Activated CD8-positive, alpha-beta T cell treated with anti-CD3 and anti-CD28 coated beads for 36 hours (primary cell): ENCODE results near the gene ASMTL. TPM values are rescaled to one million over a fixed set of nuclear protein-coding genes. Genes with fewer than 3 reads are reported as not detected.

Experiments
- ATAC-seq: fragments of 200-7000 bp; cut with Tn5 transposase; one replicate; pipeline ENCODE4 v1.10.0; 2021; ENCODE audit warnings: mild to moderate bottlenecking, moderate library complexity
- CTCF ChIA-PET: fragments of 350-600 bp; sonication (Branson Sonifier 250); formaldehyde crosslinking; loops from one replicate; lab custom pipeline; 2021; ENCODE audit warnings: antibody characterized with exemption; lab: Charles Lee
- POLR2A ChIA-PET: fragments of 350-600 bp; sonication (Branson Sonifier 250); formaldehyde crosslinking; loops from one replicate; lab custom pipeline; 2021; ENCODE audit warnings: antibody characterized with exemption; lab: Charles Lee
- DNase-seq: peaks from one replicate; pipeline ENCODE4 v3.0.0-alpha.2; 2020
- H3K27ac Mint-ChIP-seq: one replicate; pipeline ENCODE4 v1.8.0; 2021; ENCODE audit warnings: mild to moderate bottlenecking, mixed read lengths
- H3K27me3 Mint-ChIP-seq: one replicate; pipeline ENCODE4 v1.8.0; 2021; ENCODE audit warnings: mixed read lengths
- H3K36me3 Mint-ChIP-seq: one replicate; pipeline ENCODE4 v1.8.0; 2021; ENCODE audit warnings: low read depth, mixed read lengths
- H3K4me1 Mint-ChIP-seq: one replicate; pipeline ENCODE4 v1.8.0; 2021; ENCODE audit warnings: low read depth, mixed read lengths
- H3K4me3 Mint-ChIP-seq: one replicate; pipeline ENCODE4 v1.8.0; 2021; ENCODE audit warnings: mild to moderate bottlenecking, moderate library complexity, mixed read lengths
- H3K9me3 Mint-ChIP-seq: one replicate; pipeline ENCODE4 v1.8.0; 2021; ENCODE audit warnings: mixed read lengths
- CTCF ChIP-seq: fragments of 200-600 bp; IDR thresholded peaks from one replicate; pipeline ENCODE4 v1.8.0; 2022; ENCODE audit warnings: antibody characterized with exemption, mild to moderate bottlenecking
- intact Hi-C: fragments of 100-400 bp; cut with micrococcal nuclease; formaldehyde crosslinking; loops from one replicate; pipeline ENCODE4 v1.10.0; 2022
- total RNA-seq, 2 experiments: library from RNA; stranded (reverse); gene quantifications; one replicate each; pipeline ENCODE4 v1.2.3, GENCODE V29; 2021

The ASMTL gene
- total RNA-seq, 2 experiments from 2014 or later = 55.8 to 57.2 TPM

GRCh38 chrX:1453395-1453783, 680 bp upstream of the ASMTL start:
- no peaks in the 10 kb centered on the region for H3K27me3 Mint-ChIP-seq
- no peak for TF ChIP-seq CTCF
- peaks cover 18% of the 10 kb centered on the region for H3K36me3 Mint-ChIP-seq
- ChIA-PET POLR2A (no interaction called here), CTCF (no interaction called here)
- intact Hi-C loops = loop anchor here (5.0 to 10.0 kb wide), 2 partner anchors 209 to 731 kb away; no protein-coding TSS in a partner anchor
- DNase-seq (no peak), ATAC-seq (peak; percentile 5)
- H3K9me3 Mint-ChIP-seq = peaks cover 17% of the 10 kb centered on the region
- H3K4me3 Mint-ChIP-seq = peak overlapping the region; percentile 84
- H3K27ac Mint-ChIP-seq = peak overlapping the region; percentile 95
- peaks cover 28% of the 10 kb centered on the region for H3K4me1 Mint-ChIP-seq

- DNase-seq = no peak
- POLR2A ChIA-PET = no interaction called here
- H3K4me3 Mint-ChIP-seq = peak overlapping the region; percentile 84
Measured at GRCh38 chrX:1451661-1452515, 821 bp downstream of the ASMTL start.

GRCh38 chrX:1451251-1451660, 1.5 kb downstream of the ASMTL start:
- no peaks in the 10 kb centered on the region for H3K27me3 Mint-ChIP-seq
- DNase-seq (no peak), ATAC-seq (no peak)
- no peak for TF ChIP-seq CTCF
- peaks cover 31% of the 10 kb centered on the region for H3K9me3 Mint-ChIP-seq
- peak overlapping the region; percentile 84 for H3K4me3 Mint-ChIP-seq
- H3K27ac Mint-ChIP-seq = no peak overlapping the region
- peaks cover 39% of the 10 kb centered on the region for H3K4me1 Mint-ChIP-seq
- H3K36me3 Mint-ChIP-seq = peaks cover 36% of the 10 kb centered on the region
- CTCF ChIA-PET = no interaction called here
- POLR2A ChIA-PET = no interaction called here
- intact Hi-C loops = loop anchor here (5.0 to 10.0 kb wide), 2 partner anchors 211 to 734 kb away; no protein-coding TSS in a partner anchor

More at GRCh38 chrX:1451661-1452515, 821 bp downstream of the ASMTL start:
- Mint-ChIP-seq H3K4me1 (peaks cover 39% of the 10 kb centered on the region), H3K27ac (peak overlapping the region; percentile 93), H3K9me3 (peaks cover 31% of the 10 kb centered on the region), H3K36me3 (peaks cover 33% of the 10 kb centered on the region), H3K27me3 (no peaks in the 10 kb centered on the region)
- no peak for ATAC-seq
- intact Hi-C loops = loop anchor here (5.0 to 10.0 kb wide), 2 partner anchors 210 to 733 kb away; no protein-coding TSS in a partner anchor
- no peak for TF ChIP-seq CTCF
- CTCF ChIA-PET = no interaction called here

GRCh38 chrX:1450361-1451161, 2.1 kb downstream of the ASMTL start:
- Mint-ChIP-seq H3K4me3 (peak overlapping the region; percentile 17), H3K36me3 (peaks cover 41% of the 10 kb centered on the region), H3K9me3 (peaks cover 31% of the 10 kb centered on the region), H3K4me1 (peaks cover 35% of the 10 kb centered on the region), H3K27me3 (no peaks in the 10 kb centered on the region), H3K27ac (no peak overlapping the region)
- DNase-seq (no peak), ATAC-seq (no peak)
- POLR2A ChIA-PET = no interaction called here
- CTCF ChIA-PET = no interaction called here
- intact Hi-C loops = loop anchor here (5.0 to 10.0 kb wide), 2 partner anchors 212 to 734 kb away; no protein-coding TSS in a partner anchor
- TF ChIP-seq CTCF = no peak
